NCI-H128 (cell line): ENCODE measurements around the gene EPB41.

ENCODE experiments used
- DNase-seq: peaks from one replicate; lab custom pipeline; 2025; ENCODE audit not compliant: unreplicated experiment; lab: John Stamatoyannopoulos, UW

The EPB41 gene

GRCh38 chr1:28973596-28974421 is 59.4 kb downstream of the EPB41 start:
- no peak for DNase-seq

GRCh38 chr1:28974432-28974831 is 60.1 kb downstream of the EPB41 start:
- DNase-seq: no peak

GRCh38 chr1:28976248-28976647 is 61.9 kb downstream of the EPB41 start:
- DNase-seq: no peak

GRCh38 chr1:28981210-28981609 is 66.8 kb downstream of the EPB41 start:
- no peak for DNase-seq

GRCh38 chr1:28982198-28982597 is 67.8 kb downstream of the EPB41 start:
- no peak for DNase-seq

- DNase-seq: no peak
Observed at GRCh38 chr1:28983091-28983490, 68.7 kb downstream of the EPB41 start.

- DNase-seq: no peak
Observed at GRCh38 chr1:28983509-28984310, 69.3 kb downstream of the EPB41 start.

- no peak for DNase-seq
Observed at GRCh38 chr1:28984311-28984684, 69.9 kb downstream of the EPB41 start.

GRCh38 chr1:28985427-28985826 is 71.1 kb downstream of the EPB41 start:
- no peak for DNase-seq

- DNase-seq: no peak
Observed at GRCh38 chr1:28986306-28986910, 72.0 kb downstream of the EPB41 start.

GRCh38 chr1:29002792-29003191 is 88.4 kb downstream of the EPB41 start:
- DNase-seq: no peak

GRCh38 chr1:29004288-29004687 is 89.9 kb downstream of the EPB41 start:
- no peak for DNase-seq

GRCh38 chr1:29004798-29005197 is 90.4 kb downstream of the EPB41 start:
- DNase-seq: no peak

- no peak for DNase-seq
Observed at GRCh38 chr1:29011775-29012174, 97.4 kb downstream of the EPB41 start.

- no peak for DNase-seq
Observed at GRCh38 chr1:29017235-29017634, 102.9 kb downstream of the EPB41 start.

- DNase-seq: no peak
Observed at GRCh38 chr1:29017975-29018712, 103.8 kb downstream of the EPB41 start.

GRCh38 chr1:29022620-29023019 is 108.3 kb downstream of the EPB41 start:
- no peak for DNase-seq

GRCh38 chr1:29029667-29030066 is 115.3 kb downstream of the EPB41 start:
- no peak for DNase-seq

- DNase-seq: no peak
Observed at GRCh38 chr1:29032841-29033240, 118.5 kb downstream of the EPB41 start.

- DNase-seq: peak; percentile 7
Observed at GRCh38 chr1:29033829-29034466, 119.6 kb downstream of the EPB41 start.
